Measurements from ENCODE around the gene JAML.
"Not testable (repeated sequence)": the region's sequence is repeated elsewhere in the genome, so short reads cannot be mapped to it uniquely, and the experiment has no call there.

The JAML gene

DNA sequence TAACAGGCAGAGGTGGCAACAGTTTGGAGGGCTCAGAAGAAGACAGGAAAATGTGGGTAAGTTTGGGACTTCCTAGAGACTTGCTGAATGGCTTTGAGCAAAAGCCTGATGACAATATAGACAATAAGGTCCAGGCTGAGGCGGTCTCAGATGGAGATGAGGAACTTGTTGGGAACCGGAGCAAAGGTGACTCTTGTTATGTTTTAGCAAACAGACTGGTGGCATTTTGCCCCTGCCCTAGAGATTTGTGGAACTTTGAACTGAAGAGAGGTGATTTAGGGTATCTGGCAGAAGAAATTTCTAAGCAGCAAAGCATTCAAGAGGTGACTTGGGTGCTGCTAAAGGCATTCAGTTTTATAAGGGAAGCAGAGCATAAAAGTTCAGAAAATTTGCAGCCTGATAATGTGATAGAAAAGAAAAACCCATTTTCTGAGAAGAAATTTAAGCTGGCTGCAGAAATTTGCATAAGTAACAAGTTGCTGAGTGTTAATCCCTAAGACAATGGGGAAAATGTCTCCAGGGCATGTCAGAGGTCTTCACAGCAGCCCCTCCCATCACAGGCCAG, 33.8 kb downstream of the JAML start:
- DNase-seq, result not testable (repeated sequence)

DNA sequence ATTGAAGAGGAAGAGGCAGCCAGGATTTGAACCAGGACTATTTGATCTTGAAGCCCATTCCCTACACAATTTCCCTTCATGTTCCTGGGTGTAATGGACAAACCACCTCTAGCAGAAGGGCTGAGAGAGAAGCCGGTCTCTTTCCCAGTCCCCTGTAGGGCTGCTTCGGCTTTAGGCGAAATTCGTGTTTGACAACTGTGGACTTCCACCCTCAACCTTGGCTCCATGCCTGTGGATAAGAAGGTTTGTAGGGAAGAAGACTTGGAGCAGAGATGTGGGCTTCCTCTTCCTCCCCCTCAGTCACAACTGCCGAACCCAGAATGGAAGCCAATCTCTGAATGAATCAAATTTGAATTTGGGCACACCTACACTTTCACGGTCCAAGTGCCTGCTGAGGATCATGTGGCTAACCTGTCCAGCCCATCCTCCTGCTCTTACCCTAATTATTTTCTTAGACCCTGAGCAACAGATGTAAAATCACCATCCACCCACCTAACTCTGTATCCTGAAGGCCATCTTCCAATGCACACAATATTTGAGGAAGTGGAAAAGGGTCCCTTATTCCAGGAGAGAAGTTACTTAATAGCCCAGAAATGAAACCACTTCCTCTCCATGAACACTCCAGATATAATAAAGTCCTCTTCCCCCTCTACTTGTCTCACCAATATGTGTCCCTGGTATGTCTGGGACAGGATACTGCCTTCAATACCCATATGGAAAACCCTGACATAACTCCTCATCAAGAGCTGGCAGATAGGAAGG, 38.3 kb downstream of the JAML start:
- no peak for DNase-seq

DNA sequence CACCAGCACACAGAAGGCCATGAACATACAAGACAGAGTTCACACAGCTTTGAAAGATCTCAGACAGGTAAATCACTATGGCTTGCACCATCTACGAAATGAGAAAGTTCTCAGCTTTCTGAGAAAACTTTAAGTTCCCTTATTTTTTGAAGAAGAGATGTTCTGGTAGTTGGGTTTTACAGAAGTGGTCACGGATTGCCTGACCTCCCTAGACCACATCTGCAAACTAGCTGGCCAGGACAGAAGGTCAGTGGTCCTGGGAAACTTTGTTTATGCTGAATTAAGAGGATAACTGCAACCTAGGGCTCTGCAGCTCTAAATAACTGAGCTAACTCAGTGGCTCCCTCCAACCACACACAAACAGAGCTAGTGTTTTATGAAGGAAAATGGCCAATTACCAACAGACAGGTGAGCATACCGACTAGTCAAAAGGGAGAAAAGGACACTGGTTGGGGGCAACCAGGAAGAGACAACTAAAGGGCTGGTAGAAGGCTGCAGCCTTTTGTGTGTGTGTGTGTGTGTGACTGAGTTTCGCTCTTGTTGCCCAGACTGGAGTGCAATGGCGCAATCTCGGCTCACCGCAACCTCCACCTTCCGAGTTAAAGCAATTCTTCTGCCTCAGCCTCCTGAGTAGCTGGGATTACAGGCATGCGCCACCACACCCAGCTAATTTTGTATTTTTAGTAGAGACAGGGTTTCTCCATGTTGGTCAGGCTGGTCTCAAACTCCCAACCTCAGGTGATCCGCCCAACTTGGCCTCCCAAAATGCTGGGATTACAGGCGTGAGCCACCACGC, 39.8 kb downstream of the JAML start:
- no peak for DNase-seq

DNA sequence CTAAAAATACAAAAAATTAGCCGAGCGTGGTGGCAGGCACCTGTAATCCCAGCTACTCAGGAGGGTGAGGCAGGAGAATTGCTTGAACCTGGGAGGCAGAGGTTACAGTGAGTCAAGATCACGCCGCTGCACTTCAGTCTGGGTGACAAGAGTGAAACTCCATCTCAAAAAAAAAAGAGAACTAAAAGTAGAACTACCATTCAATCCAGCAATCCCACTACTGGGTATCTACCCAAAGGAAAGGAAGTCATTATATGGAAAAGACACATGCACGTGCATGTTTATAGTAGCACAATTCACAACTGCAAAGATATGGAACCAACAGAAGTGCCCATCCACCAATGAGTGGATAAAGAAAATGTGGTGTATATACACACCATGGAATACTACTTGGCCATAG, 41.1 kb downstream of the JAML start:
- DNase-seq, result not testable (repeated sequence)

DNA sequence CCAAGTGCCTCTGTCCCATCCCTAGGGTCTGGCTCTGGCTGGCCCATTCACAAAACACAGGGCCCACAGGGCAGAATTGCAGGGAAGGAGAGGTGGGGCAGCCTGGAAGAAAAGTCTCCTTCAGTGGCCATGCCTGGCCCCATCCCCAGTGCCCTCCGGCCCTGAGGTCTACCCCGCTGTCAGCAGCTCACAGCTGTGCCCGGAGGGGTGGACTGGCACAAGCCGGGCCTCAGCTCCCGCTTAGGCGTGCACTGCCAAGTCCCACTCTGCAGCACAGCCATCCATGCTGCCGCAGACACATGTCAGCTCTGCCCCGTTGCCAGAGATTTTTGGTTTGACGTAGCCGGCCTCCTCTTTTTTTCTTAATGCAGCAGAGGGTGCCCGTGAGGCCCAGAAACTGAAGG, 44.5 kb downstream of the JAML start:
- no peak for DNase-seq

DNA sequence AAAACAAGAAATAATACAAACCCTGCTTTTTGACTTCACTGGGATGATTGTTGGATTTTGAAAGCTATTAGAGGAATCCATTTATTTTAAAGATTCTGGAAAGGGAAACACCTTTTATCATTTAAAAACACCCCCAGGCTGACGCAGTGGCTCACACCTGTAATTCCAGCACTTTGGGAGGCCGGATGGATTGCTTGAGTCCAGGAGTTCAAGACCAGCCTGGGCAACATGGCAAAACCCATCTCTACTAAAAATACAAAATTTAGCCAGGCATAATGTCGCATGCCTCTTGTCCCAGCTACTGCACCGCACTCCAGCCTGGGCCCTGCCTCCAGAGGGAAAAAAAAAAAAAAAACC, 48.1 kb downstream of the JAML start:
- DNase-seq, result no peak

DNA sequence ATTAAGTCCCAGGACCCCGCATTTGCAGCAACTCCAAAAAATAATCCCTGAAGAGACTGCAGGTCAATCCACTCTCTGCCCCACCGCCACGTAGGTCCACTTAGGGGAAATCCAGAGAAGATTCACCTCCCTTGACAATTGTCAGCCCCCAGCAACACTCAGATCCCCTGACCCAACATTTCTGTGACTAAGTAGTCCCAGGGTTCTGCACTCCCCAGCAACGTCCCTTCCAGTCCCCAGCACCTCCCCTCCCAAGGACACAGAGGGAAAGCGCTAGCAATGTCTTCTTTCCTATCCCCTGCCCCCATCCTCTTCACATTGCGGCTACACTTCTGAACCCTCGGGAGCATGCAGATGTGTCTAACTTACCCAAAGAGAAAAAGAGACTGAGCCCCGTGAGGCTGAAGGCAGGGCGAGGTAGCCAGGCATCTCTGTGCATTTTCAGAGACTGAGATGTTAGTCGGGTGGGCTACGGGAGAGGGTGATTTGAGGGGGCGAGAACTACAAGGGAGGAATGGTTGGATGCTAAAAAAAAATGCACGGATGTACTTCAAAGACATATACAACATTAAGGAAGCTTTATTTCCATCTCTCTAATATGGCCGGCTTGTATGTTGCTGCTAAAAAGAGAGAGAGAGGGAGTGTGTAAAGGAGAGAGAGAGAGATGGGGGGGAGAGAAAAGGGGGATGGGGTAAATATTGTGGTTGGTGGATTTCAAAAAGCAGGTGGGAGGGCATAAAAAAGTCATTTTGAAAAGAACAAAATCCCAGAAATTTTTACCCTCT, 48.6 kb downstream of the JAML start, which contains the start of gene SCN2B:
Gene SCN2B (minus strand): TSS at position 647 of the 785 bp plus-strand sequence. CDS start 208 bp downstream, at position 439.
- DNase-seq, result no peak

DNA sequence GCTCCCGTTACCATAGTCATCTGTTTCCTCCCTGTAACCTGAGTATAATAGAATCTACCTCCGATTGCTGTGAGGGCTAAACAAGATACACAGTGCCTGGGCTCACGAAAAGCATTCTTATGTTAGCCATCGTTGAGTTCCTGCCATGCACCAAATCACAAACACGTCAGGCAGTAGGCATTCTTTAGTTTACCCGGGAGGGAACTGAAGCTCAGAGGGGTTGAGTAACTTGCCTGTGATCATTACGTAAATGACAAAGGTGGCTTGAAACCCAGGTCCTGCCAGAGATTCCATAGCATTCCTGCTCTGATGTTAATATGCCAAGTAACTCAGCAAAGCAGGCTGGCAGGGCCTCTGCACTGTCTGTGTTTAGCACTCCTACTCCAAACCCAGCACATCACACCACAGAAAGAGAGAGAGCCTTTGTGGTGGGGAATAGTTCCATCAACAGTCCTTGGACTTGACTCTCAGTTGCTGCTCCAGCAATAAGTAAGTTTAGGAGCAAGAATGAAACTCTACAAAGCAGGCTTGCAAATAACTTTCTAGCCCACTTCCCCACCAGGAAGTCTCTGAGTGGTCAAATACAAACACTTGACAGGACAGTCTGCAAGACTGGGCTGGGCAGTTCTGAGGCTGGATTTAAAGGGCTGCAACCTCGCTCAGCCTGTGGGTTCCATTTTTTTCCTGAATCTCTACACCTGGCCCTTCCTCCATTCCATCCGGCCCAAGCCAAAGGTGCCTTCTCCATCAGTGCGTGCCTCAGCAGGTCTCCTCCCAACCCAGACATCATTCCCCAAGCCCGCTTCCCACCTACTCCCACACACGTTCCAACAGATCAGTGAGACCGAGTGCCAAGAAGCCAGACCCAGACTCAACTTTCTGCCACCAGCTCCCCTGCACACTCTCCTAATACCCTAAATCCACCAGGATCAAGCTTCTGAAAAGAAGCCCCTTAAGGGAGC, 49.5 kb downstream of the JAML start:
- no peak for DNase-seq

DNA sequence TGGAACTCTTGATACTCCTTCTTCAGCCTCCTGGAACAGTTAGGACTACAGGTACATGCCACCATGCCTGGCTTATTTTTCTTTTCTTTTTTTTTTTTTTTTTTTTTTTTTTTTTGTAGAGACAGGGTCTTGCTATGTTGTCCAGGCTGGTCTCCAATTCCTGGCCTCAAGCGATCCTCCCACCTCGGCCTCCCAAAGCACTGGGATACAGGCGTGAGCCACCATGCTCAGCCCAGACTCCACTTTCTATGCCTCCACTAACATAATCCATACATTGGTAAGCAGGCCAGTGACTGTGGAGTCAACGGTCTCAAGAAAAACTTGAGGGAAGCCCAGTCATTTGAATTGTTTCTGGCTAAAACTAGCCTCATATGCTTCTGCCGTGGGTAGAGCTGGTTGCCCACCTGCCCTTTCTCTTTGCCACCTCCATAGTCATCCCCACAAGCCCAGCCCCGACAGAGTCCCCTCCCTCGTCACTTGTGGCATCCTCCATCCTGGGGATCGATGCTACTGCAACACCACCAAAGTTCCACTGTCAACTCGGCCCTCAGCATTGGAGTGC, 50.7 kb downstream of the JAML start:
- DNase-seq, result no peak

DNA sequence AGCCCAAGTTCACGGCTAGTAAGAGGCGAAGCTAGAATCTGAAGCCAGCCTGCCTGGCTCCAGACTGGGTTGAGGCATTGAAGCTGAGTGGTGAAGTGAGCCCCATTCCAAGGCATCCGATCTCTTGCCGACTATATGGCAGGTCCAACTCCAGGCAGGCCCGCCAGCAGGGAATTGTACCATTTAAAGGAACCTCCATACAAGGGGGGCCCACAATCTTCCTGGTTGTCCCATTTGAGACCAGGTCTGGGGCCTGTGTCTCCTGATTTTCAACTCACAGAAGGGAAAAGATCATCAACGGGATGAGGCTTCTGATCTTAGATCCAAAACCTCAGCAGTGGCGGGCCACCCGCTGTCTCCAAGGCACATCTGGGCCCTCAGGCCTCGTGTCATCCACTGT, 52.5 kb downstream of the JAML start:
- no peak for DNase-seq

DNA sequence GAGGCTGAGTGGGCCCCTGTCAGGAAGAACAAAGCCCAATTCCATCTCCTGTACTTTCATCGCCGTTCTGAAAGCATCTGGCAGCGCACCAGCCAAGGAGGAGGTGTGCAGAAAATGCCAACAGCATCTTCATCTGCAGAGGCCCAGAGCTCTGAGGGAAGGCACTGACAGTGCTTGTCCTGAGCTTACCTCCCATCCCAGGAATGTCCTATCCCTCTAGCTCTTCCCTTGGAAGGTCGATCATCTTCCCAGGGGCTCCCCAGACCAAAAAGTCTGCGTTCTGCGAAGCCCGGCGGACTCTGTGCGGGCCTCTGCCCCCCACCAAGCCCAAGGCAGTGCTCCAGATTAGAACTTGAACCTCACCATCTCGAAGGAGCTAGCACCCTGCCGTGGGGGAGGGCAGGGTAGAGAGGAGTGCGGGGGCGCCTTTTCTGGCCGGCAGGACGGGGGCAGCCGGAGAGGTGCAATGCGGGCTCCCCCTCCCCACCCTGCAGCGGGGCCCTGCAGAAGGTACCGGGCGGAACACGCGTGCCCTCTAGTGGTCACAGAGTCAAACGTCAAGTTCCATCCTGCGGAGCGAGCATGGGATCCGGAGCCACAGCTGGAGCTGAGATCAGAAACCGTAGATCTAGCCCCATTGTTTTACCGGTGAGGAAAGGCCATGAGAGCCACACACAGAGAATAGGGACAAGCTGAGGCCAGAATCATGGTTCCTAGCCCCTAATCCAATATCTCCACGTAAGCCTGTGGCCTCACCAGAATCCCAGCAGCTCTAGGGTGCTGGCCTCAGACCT, 53.3 kb downstream of the JAML start:
- peak; percentile 79 to 80 for DNase-seq

DNA sequence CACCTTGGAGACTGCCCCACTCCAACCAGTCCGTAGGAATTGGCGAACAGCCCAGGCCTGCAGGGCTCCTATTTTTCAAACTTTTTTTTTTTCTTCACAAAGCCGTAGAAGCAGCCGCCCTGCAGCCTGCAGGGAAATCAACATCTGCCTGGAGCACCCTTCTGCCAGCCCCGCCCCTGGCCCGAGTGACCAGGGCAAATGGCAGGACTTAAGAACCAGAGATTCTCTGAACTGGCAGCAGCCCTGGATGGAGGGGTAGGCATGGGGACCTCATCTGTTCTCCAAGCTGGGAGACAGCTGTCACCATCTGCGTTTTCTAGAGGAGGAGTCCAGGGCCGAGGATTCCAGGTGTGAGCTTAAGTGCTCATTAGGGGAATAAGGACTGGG, 53.9 kb downstream of the JAML start:
- DNase-seq, result no peak

DNA sequence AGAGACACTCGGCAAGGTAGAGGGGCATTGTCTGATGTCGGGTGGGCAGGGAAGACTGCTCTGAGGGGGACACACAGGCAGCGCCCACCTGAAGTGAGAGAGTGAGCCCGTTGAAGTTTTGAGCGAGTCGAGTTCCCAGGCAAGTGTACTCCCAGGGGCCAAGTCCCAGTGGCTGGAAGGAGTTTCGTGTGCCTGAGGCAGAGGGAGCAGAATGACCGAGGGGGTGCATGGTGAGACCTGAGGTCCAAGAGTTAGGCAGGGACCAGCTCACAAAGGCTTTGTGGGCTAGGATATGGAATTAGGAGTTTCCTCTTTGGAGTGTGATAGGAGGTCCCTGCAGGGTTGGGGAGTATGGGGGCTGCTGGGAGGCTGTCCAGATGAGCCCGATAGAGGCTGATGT, 54.6 kb downstream of the JAML start:
- DNase-seq, result no peak

DNA sequence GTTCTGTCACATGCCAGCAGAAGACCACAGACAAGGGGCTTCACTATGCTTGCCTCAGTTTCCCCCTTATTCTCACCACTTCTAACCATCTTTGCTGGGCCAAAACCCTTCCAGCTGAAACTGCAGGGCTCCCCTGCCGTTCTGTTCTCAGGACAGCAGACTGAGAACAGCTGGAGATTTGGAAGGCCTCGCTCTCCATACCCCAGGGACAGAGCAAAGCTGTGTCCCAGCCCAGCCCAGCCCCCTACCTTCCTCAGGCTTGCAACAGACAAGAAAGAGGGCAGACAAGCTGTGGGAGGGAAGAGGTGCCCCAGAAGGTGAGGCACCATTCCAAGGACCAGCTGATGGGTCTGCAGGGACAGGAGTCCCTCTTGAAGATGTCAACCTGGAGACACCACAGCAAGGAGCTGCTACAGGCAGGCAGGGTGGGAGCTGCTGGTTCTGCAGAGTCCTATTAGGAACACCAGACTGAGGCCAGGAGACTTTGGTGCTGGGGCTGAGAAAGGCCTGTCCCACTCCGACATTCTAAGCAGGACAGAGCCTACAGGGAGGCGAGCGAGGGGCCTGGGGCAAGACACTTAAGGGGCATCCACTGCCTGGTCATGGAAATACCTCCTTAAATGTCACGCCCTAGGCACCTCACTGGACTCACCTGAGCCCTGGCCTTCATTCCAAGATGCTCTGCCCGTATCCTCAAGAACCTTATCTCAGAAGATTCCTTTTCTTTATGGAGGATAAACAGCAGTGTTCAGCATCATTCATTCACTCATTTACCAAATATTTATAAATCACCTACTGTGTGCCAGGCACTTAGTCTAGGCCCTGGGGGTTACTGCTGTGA, 55.3 kb downstream of the JAML start:
- no peak for DNase-seq

DNA sequence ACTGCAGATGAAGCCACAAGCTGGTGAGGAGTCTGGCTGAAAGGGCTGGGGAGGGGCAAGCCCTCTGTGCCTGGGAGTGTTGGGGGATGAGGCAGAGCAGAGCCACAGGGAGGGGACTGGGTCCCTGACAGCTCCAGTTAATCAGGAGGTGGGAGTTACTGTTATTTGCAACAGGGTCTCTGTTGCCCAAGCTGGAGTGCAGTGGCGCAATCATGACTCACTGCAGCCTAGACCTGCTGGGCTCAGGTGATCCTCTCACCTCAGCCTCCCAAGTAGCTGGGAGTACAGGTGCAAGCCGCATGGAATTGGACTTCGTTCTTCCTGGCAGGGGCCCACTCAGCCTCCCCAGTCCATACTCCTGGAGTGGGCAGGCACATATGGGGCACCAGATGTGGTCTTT, 56.1 kb downstream of the JAML start:
- no peak for DNase-seq

DNA sequence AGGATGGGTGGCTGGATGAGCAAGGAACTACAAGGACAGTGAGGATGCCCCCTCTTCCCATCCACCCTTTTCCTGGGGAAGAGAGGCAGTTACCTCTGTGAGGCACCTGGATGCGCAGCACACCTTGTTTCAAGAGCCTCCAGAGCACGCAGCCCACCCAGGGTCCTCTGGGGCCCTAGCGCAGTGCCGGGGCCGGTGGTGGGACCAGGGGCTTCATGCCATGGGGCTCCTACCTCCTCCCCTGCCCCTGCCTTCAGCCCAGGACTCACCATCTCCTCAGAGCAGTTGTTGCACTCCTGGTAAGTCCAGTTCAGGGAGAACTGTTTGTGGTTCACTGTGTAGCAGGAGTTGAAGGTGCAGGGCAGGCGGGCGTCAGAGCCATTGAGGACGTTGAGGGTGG, 56.5 kb downstream of the JAML start:
- DNase-seq, result no peak

DNA sequence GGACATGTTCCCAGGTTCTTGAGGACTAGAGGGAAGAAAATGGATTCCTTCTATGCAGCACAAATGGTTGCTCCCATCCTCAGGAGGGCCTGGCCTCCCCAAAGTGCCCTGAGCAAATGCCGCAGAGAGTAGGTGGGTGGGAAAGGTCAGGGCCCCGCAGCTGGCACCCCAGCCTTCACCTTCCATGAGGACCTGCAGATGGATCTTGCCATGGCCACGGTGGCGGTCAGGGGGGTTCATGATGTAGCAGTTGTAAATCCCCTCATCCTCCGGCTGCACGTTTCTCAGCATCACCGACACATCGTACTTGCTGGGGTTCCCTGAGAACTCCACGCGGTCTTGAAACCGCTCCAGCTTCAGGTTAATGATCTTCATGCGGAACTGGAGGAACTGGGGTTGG, 56.9 kb downstream of the JAML start:
- DNase-seq, result no peak

DNA sequence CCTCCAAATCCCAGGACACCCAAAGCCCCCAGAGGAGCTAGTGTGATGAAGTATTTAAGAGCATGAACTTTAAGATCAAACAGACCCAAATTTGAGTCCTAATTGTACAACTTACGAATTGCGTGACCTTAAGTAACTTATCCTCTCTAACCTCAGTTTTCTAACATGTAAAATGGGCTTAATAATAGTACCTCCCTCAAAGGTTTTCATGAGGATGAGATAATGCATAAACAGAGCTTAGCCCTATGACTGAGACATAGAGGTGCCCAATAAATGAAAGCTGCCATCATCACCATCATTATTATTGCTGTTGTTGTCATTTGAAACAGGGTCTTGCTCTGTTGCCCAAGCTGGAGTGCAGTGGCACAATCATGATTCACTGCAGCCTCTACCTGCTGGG, 57.6 kb downstream of the JAML start:
- DNase-seq, result no peak

DNA sequence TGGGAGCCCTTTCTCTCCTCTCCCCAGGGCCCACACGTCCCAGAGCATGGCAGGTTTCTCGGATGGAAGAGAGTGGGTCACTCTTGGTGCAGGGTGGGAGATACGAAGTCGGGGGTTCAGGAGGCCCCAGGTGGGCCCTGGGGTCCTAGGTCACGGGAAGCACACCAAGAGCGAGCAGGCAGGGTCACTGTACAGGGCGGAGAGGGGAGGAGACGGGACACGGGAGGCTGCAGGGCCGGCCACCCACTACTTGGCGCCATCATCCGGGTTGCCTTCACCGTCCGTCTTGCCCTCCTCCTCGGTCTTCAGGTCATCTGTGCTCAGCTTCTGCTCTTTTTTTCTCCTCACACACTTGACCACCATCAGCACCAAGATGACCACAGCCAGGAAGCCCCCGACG, 58.2 kb downstream of the JAML start:
- no peak for DNase-seq

DNA sequence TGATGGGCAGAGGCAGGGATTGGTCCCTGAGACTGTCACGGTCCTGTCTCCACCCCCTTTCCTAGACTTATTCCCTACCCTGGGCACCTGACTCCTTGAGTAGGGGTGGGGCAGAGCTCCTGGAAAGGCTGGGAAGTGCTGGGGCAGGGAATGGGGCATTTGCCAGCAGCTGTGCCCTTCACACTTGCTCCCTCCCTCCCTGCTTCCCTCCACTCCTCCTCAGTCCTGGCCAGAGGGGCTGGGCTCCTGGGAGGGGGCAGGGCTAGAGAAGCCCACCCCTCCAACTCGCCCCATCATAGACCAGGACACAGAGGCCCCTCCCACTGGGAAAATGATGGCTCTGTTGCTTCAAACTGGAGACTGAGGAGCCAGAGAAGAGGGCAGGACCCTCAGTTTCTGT, 59.9 kb downstream of the JAML start:
- DNase-seq, result no peak
